Keratinocyte (primary cell): ENCODE measurements around the gene PM20D2.

Source experiments
- EZH2 ChIP-seq: IDR thresholded peaks from one replicate; pipeline ENCODE4 v1.6.1; 2012; ENCODE audit warnings: inconsistent platforms, mild to moderate bottlenecking, low read length, moderate library complexity
- TF ChIP-seq, protein P1 (sequence below), 3 experiments: IDR thresholded peaks in 1 of 3; conservative IDR thresholded peaks in 1 of 3; optimal IDR thresholded peaks in 1 of 3; 2 replicates in 2 of 3; 3 replicates in 1 of 3; pipeline versions ENCODE3 to v1.5.1; 2011; ENCODE audit warnings: low read length in 3 of 3, mild to moderate bottlenecking in 3 of 3, moderate library complexity in 2 of 3, control low read depth in 1 of 3, inconsistent platforms in 1 of 3; ENCODE audit not compliant: insufficient read depth in 2 of 3; ENCODE audit errors: extremely low read depth in 1 of 3

DNA sequence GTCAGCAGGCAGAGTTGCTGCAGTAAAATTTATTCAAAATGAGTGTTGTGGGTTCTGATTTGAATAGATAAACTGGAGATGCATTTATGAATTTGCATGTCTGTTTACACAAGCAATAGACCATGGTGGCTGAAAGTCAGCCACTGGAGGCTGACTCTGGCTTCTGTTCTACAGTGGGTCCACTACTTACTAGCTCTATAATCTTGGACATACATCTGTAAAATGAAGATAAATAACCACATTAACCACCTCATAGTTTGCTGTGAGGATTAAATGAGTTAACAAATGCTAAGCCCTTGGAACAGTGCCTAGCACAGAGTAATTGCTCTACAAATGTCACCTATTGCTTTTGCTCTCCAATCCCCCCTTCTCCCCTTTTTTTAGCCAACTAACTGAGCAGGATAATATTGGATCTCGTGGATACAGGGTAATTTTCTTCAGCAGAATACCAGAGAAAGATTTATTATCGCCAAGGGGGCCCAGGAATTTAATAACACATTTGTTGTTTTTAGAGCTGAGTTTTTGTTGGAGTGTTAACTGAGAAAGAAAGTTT is 1.4 kb upstream of the PM20D2 start:
- TF ChIP-seq, protein P1, sequence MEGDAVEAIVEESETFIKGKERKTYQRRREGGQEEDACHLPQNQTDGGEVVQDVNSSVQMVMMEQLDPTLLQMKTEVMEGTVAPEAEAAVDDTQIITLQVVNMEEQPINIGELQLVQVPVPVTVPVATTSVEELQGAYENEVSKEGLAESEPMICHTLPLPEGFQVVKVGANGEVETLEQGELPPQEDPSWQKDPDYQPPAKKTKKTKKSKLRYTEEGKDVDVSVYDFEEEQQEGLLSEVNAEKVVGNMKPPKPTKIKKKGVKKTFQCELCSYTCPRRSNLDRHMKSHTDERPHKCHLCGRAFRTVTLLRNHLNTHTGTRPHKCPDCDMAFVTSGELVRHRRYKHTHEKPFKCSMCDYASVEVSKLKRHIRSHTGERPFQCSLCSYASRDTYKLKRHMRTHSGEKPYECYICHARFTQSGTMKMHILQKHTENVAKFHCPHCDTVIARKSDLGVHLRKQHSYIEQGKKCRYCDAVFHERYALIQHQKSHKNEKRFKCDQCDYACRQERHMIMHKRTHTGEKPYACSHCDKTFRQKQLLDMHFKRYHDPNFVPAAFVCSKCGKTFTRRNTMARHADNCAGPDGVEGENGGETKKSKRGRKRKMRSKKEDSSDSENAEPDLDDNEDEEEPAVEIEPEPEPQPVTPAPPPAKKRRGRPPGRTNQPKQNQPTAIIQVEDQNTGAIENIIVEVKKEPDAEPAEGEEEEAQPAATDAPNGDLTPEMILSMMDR (optimal IDR thresholded peaks at IDR 0.05 in 1 of 3, IDR thresholded peaks at IDR 0.05 in 1 of 3, conservative IDR thresholded peaks at IDR 0.05 in 1 of 3; ENCODE audit: extremely low read depth in 1 of 3, insufficient read depth in 2 of 3, low read length in 3 of 3), result no peak
- TF ChIP-seq EZH2, result no peak
